Measurements from ENCODE around the gene MDC1. TPM values are rescaled to one million over a fixed set of nuclear protein-coding genes. Genes with fewer than 3 reads are reported as not detected.
A peak's percentile ranks its signal among the peaks of the same experiment; 100 is the strongest.
"Not testable (repeated sequence)": the region's sequence is repeated elsewhere in the genome, so short reads cannot be mapped to it uniquely, and the experiment has no call there.

The MDC1 gene
- total and polyA plus RNA-seq, 2 experiments from 2014 or later = 17.2 to 32.7 TPM

- TF ChIP-seq REST (IDR thresholded peaks at IDR 0.05; ENCODE audit: unreplicated experiment) (no peak), ZNF331 (CRISPR knock-in tag; IDR thresholded peaks at IDR 0.05; ENCODE audit: low read depth) (no peak)
These were observed 49.5 kb upstream of the MDC1 start (continued) for GRCh38 chr6:30766461-30767157.

- peak; percentile 58 for DNase-seq (ENCODE audit: low spot score)
- Mint-ChIP-seq H3K4me3 (peak overlapping the region; percentile 22; the same call in 1 of the 3 replicates), H3K27ac (peak overlapping the region; percentile 88; the same call in 1 of the 2 replicates), H3K27me3 (ENCODE audit: insufficient read depth, low read depth, poor library complexity) (peaks cover 15% of the 10 kb centered on the region), H3K4me1 (peaks cover 68% of the 10 kb centered on the region)
- ATAC-seq = peak; percentile 20; the same call in 2 of the 3 replicates
- not testable (repeated sequence) for H3K36me3 ChIP-seq (ENCODE audit: insufficient read depth); H3K27me3 ChIP-seq (ENCODE audit: insufficient read depth); H3K9me2 ChIP-seq (ENCODE audit: insufficient read depth); H3K9me3 Mint-ChIP-seq; H3K4me2 ChIP-seq; H3K4me3 ChIP-seq; H3K36me3 Mint-ChIP-seq (ENCODE audit: low read depth); H4K20me1 ChIP-seq (replicated peaks; ENCODE audit: insufficient read depth); H2AFZ ChIP-seq; H3F3A ChIP-seq (replicated peaks; ENCODE audit: low read depth); H3K79me2 ChIP-seq (replicated peaks; ENCODE audit: insufficient read depth)
- H3K4me1 ChIP-seq (ENCODE audit: insufficient read depth) = peaks cover 38% of the 10 kb centered on the region
- H3K27ac ChIP-seq (ENCODE audit: low read depth) = peak overlapping the region; percentile 93
These were observed 48.4 kb upstream of the MDC1 start for GRCh38 chr6:30765495-30765894.

- peak overlapping the region; percentile 93 for H3K27ac ChIP-seq (ENCODE audit: low read depth)
- Mint-ChIP-seq H3K4me1 (peaks cover 62% of the 10 kb centered on the region), H3K27me3 (ENCODE audit: insufficient read depth, low read depth, poor library complexity) (peaks cover 14% of the 10 kb centered on the region)
These were observed 47.5 kb upstream of the MDC1 start for GRCh38 chr6:30764490-30765043.

More at GRCh38 chr6:30764490-30765043, 47.5 kb upstream of the MDC1 start:
- peaks cover 30% of the 10 kb centered on the region for H3K4me1 ChIP-seq (ENCODE audit: insufficient read depth)
- DNase-seq (ENCODE audit: low spot score); ATAC-seq; H3K36me3 ChIP-seq (ENCODE audit: insufficient read depth); H3K27me3 ChIP-seq (ENCODE audit: insufficient read depth); H4K20me1 ChIP-seq (replicated peaks; ENCODE audit: insufficient read depth); H3K4me3 ChIP-seq; H3F3A ChIP-seq (replicated peaks; ENCODE audit: low read depth); H3K79me2 ChIP-seq (replicated peaks; ENCODE audit: insufficient read depth); H3K36me3 Mint-ChIP-seq (ENCODE audit: low read depth); H2AFZ ChIP-seq; H3K9me3 Mint-ChIP-seq; H3K9me2 ChIP-seq (ENCODE audit: insufficient read depth): not testable (repeated sequence)
- peak overlapping the region; percentile 72 for H3K27ac Mint-ChIP-seq
- H3K4me2 ChIP-seq = peak overlapping the region; percentile 1; the same call in 1 of the 2 replicates
- H3K4me3 Mint-ChIP-seq = peak overlapping the region; percentile 43
